ENCODE measurements around the gene MYCL.

GRCh38 chr1:39901464-39901713, 328 bp downstream of the MYCL start:
- no peak for TF ChIP-seq ZC3H10 (CRISPR knock-in tag; IDR thresholded peaks at IDR 0.05)
- TF ChIP-seq ZFP30 (CRISPR knock-in tag; IDR thresholded peaks at IDR 0.05) = no peak
- no peak for TF ChIP-seq TCF4 (CRISPR knock-in tag; IDR thresholded peaks at IDR 0.05; ENCODE audit: borderline replicate concordance)
- no peak for TF ChIP-seq ARNTL (CRISPR knock-in tag; IDR thresholded peaks at IDR 0.05; ENCODE audit: borderline replicate concordance, low read depth)
- no peak for TF ChIP-seq RARB (CRISPR knock-in tag; IDR thresholded peaks at IDR 0.05)
- TF ChIP-seq OSR1 (CRISPR knock-in tag; IDR thresholded peaks at IDR 0.05) = no peak
- no peak for TF ChIP-seq CSDC2 (CRISPR knock-in tag; IDR thresholded peaks at IDR 0.05)
- TF ChIP-seq ZFP3 (CRISPR knock-in tag; IDR thresholded peaks at IDR 0.05) = no peak
- no peak for TF ChIP-seq ISL1 (CRISPR knock-in tag; IDR thresholded peaks at IDR 0.05)
- no peak for TF ChIP-seq PPARA (CRISPR knock-in tag; IDR thresholded peaks at IDR 0.05; ENCODE audit: borderline replicate concordance)
- TF ChIP-seq PATZ1 (CRISPR knock-in tag; IDR thresholded peaks at IDR 0.05; ENCODE audit: borderline replicate concordance) = no peak
- no peak for TF ChIP-seq TOX (CRISPR knock-in tag; IDR thresholded peaks at IDR 0.05; ENCODE audit: borderline replicate concordance)

All from SK-N-SH treated with all-trans-retinoic acid at 6 μM for 48 hours (cell line).